Measurements from ENCODE around the gene SLC16A8.

- TF ChIP-seq MEIS1 (CRISPR knock-in tag; IDR thresholded peaks at IDR 0.05; ENCODE audit: borderline replicate concordance): no peak
- TF ChIP-seq POLR2A (IDR thresholded peaks at IDR 0.05; ENCODE audit: insufficient read depth in 1 of 2, low read depth in 2 of 2, low read length in 2 of 2): no peak
- no peak for TF ChIP-seq SNAPC4 (CRISPR knock-in tag; IDR thresholded peaks at IDR 0.05)
- no peak for TF ChIP-seq ARNTL (CRISPR knock-in tag; IDR thresholded peaks at IDR 0.05)
- no peak for TF ChIP-seq CTCF (CRISPR knock-in tag; IDR thresholded peaks at IDR 0.05)
- TF ChIP-seq ZNF3 (CRISPR knock-in tag; IDR thresholded peaks at IDR 0.05): no peak
- TF ChIP-seq POLR2AphosphoS5 (IDR thresholded peaks at IDR 0.05; ENCODE audit: low read depth, low read length): no peak
- no peak for TF ChIP-seq TMF1 (CRISPR knock-in tag; IDR thresholded peaks at IDR 0.05; ENCODE audit: low read depth)
- no peak for TF ChIP-seq TAF1 (CRISPR knock-in tag; IDR thresholded peaks at IDR 0.05)
- no peak for TF ChIP-seq MTF1 (CRISPR knock-in tag; IDR thresholded peaks at IDR 0.05)
Observed at GRCh38 chr22:38034884-38035529, 49.0 kb downstream of the SLC16A8 start.
